HG03432 (cell line): ENCODE results near the gene NXT1.
"Not testable (repeated sequence)": the region's sequence is repeated elsewhere in the genome, so short reads cannot be mapped to it uniquely, and the experiment has no call there.

Experiments
- ATAC-seq: cut with Tn5 transposase; IDR thresholded peaks from one replicate; pipeline ENCODE4 v1.9.1; 2021; ENCODE audit warnings: mild to moderate bottlenecking, moderate library complexity; ENCODE audit not compliant: unreplicated experiment

NXT1 gene

GRCh38 chr20:23350196-23350903 is at the start of gene NXT1:
Gene NXT1, plus strand, starts transcription at chr20:23350791. Its CDS starts 3,251 bp downstream, at chr20:23354042.
- ATAC-seq = peak; percentile 88

- no peak for ATAC-seq
Measured at GRCh38 chr20:23301436-23302050, 49.0 kb upstream of the NXT1 start.

GRCh38 chr20:23302386-23302785 is 48.2 kb upstream of the NXT1 start:
- ATAC-seq = no peak

GRCh38 chr20:23302801-23303200 is 47.8 kb upstream of the NXT1 start:
- no peak for ATAC-seq

GRCh38 chr20:23303325-23304102 is 47.1 kb upstream of the NXT1 start:
- ATAC-seq = no peak

- ATAC-seq = no peak
Measured at GRCh38 chr20:23304616-23305015, 46.0 kb upstream of the NXT1 start.

GRCh38 chr20:23305098-23305497 is 45.5 kb upstream of the NXT1 start:
- no peak for ATAC-seq

GRCh38 chr20:23307393-23307792 is 43.2 kb upstream of the NXT1 start:
- not testable (repeated sequence) for ATAC-seq

- ATAC-seq = no peak
Measured at GRCh38 chr20:23308024-23308423, 42.6 kb upstream of the NXT1 start.

GRCh38 chr20:23308908-23309307 is 41.7 kb upstream of the NXT1 start:
- no peak for ATAC-seq

- no peak for ATAC-seq
Measured at GRCh38 chr20:23309781-23310180, 40.8 kb upstream of the NXT1 start.

GRCh38 chr20:23311947-23312506 is 38.6 kb upstream of the NXT1 start:
- ATAC-seq = no peak

GRCh38 chr20:23313271-23313670 is 37.3 kb upstream of the NXT1 start:
- ATAC-seq = no peak

- ATAC-seq = no peak
Measured at GRCh38 chr20:23314699-23315098, 35.9 kb upstream of the NXT1 start.

- no peak for ATAC-seq
Measured at GRCh38 chr20:23315099-23315498, 35.5 kb upstream of the NXT1 start.

GRCh38 chr20:23316626-23317025 is 34.0 kb upstream of the NXT1 start:
- ATAC-seq = no peak

GRCh38 chr20:23317081-23317480 is 33.5 kb upstream of the NXT1 start:
- no peak for ATAC-seq

GRCh38 chr20:23318347-23318746 is 32.2 kb upstream of the NXT1 start:
- ATAC-seq = no peak

GRCh38 chr20:23320317-23320716 is 30.3 kb upstream of the NXT1 start:
- no peak for ATAC-seq

GRCh38 chr20:23325107-23325506 is 25.5 kb upstream of the NXT1 start:
- no peak for ATAC-seq

- no peak for ATAC-seq
Measured at GRCh38 chr20:23326774-23327173, 23.8 kb upstream of the NXT1 start.
